Caco-2 (cell line): ENCODE measurements around the gene SRSF2. TPM values are rescaled to one million over a fixed set of nuclear protein-coding genes. Genes with fewer than 3 reads are reported as not detected.
A peak's percentile ranks its signal among the peaks of the same experiment; 100 is the strongest.

Experiments
- BruUV-seq: library from RNA; stranded (reverse); fragments of 400-500 nt; replicated peaks from 2 replicates; lab custom pipeline; 2021; lab: Mats Ljungman, UMichigan
- CTCF ChIA-PET: fragments of 300-600 bp; sonication (Branson Sonifier 250); formaldehyde crosslinking; loops from one replicate; lab custom pipeline; 2022; ENCODE audit warnings: antibody characterized with exemption; lab: Charles Lee
- POLR2A ChIA-PET: fragments of 300-600 bp; sonication (Branson Sonifier 250); formaldehyde crosslinking; loops from one replicate; lab custom pipeline; 2022; ENCODE audit warnings: antibody characterized with exemption; lab: Charles Lee
- DNase-seq, 2 experiments: peaks; one replicate each; pipeline versions ENCODE4 v3.0.0 to v3.0.0-alpha.2; 2020 to 2022
- H3K27me3 ChIP-seq: replicated peaks from 2 replicates; pipeline ENCODE4 v1.6.0; 2011; ENCODE audit warnings: low read length; ENCODE audit not compliant: control insufficient read depth, insufficient read depth
- H3K36me3 ChIP-seq: 2 replicates; pipeline ENCODE4 v1.5.1; 2011; ENCODE audit warnings: low read length; ENCODE audit not compliant: control insufficient read depth, insufficient read depth
- H3K4me1 ChIP-seq: fragments of 250-450 bp; sonication (Bioruptor Pico); 2 replicates; pipeline ENCODE4 v1.5.1; 2020; ENCODE audit warnings: mild to moderate bottlenecking
- H3K4me3 ChIP-seq: 2 replicates; pipeline ENCODE4 v1.5.1; 2011; ENCODE audit warnings: low read depth, mild to moderate bottlenecking, control low read depth, low read length
- H3K9me3 ChIP-seq: fragments of 250-450 bp; sonication (Bioruptor Pico); 2 replicates; pipeline ENCODE4 v1.5.1; 2020; ENCODE audit warnings: mild to moderate bottlenecking, moderate library complexity
- H3K27ac Mint-ChIP-seq: one replicate; pipeline ENCODE4 v1.8.0; 2022; ENCODE audit warnings: mixed read lengths; ENCODE audit not compliant: unreplicated experiment
- H3K27me3 Mint-ChIP-seq: one replicate; pipeline ENCODE4 v1.8.0; 2022; ENCODE audit warnings: mixed read lengths; ENCODE audit not compliant: insufficient read depth, unreplicated experiment
- H3K36me3 Mint-ChIP-seq: one replicate; pipeline ENCODE4 v1.8.0; 2022; ENCODE audit warnings: mild to moderate bottlenecking, mixed read lengths; ENCODE audit not compliant: insufficient read depth, unreplicated experiment
- H3K4me1 Mint-ChIP-seq: one replicate; pipeline ENCODE4 v1.8.0; 2022; ENCODE audit warnings: low read depth, mixed read lengths; ENCODE audit not compliant: unreplicated experiment
- H3K4me3 Mint-ChIP-seq: one replicate; pipeline ENCODE4 v1.8.0; 2022; ENCODE audit warnings: mild to moderate bottlenecking, moderate library complexity, mixed read lengths; ENCODE audit not compliant: unreplicated experiment
- H3K9me3 Mint-ChIP-seq: one replicate; pipeline ENCODE4 v1.8.0; 2022; ENCODE audit warnings: mixed read lengths; ENCODE audit not compliant: unreplicated experiment
- intact Hi-C: fragments of 100-400 bp; cut with micrococcal nuclease; formaldehyde crosslinking; loops from one replicate; pipeline ENCODE4 v1.10.0; 2022; ENCODE audit not compliant: unreplicated experiment
- total RNA-seq: library from RNA; stranded (reverse); gene quantifications from 2 replicates; pipeline ENCODE4 v1.2.3, GENCODE V29; 2022
- TF ChIP-seq, protein P1 (sequence below), 2 experiments: fragments of 200-600 bp in 1 of 2; IDR thresholded peaks; 1 replicate in 1 of 2; 2 replicates in 1 of 2; pipeline versions ENCODE4 v1.5.1 to v1.8.0; 2011 to 2022; ENCODE audit warnings: antibody characterized with exemption in 1 of 2, control low read depth in 1 of 2, inconsistent platforms in 1 of 2, low read depth in 1 of 2, low read length in 1 of 2, mild to moderate bottlenecking in 1 of 2, moderate library complexity in 1 of 2; ENCODE audit not compliant: insufficient read depth in 1 of 2, severe bottlenecking in 1 of 2, unreplicated experiment in 1 of 2

The SRSF2 gene
- total RNA-seq, 1 experiment from 2014 or later, result 356 TPM

DNA sequence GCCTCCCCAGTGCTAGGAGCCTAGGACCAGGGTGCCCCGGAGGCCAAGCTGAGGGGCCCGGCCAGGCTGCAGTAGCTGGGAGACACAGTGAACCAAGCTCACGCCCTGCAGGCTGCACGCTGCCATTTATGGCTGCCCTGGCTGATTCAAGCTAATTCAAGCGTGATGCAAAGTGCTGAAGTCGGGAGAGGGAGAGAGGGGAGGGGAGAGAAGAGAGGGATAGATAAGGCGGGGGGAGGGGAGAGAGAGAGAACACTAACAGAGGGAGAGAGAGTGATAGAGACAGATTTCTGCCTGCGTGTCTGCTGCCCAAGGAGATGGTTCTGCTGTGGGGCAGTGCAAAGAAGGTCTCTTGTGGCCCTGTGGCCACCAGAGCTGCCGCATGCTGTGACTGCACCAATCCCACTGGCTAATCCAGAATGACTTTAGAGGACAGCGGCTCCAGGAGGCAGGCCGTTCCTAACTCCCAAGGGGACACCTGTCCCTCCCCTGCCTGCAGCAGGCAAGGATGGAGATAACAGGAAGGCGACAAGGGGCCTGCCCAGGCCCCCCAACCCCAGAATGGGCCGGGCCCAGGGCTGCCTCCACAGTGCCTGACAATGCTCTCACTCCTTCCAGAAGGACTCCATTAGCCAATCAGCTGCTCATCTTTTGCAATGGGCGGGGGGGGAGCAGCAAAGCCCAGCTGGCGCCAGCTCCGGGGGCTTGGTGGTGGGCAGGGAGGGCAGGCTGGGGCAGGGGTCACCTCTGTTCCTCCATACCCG lies 39.2 kb downstream of the SRSF2 start:
- Histone ChIP-seq H3K27me3 (no peaks in the 10 kb centered on the region), H3K4me3 (no peak overlapping the region), H3K36me3 (no peaks in the 10 kb centered on the region), H3K9me3 (no peaks in the 10 kb centered on the region), H3K4me1 (peaks cover 24% of the 10 kb centered on the region)
- H3K4me1 Mint-ChIP-seq, result peaks cover 33% of the 10 kb centered on the region
- ChIA-PET POLR2A (interaction anchor here (0.6 kb wide), 1 partner anchor 10 kb away, joined by 3 read pairs; no protein-coding TSS in a partner anchor), CTCF (interaction anchor here (0.6 to 1.2 kb wide), 3 partner anchors 11 to 108 kb away, joined by 3 to 8 read pairs (median 3); no protein-coding TSS in a partner anchor)
- TF ChIP-seq, protein P1, sequence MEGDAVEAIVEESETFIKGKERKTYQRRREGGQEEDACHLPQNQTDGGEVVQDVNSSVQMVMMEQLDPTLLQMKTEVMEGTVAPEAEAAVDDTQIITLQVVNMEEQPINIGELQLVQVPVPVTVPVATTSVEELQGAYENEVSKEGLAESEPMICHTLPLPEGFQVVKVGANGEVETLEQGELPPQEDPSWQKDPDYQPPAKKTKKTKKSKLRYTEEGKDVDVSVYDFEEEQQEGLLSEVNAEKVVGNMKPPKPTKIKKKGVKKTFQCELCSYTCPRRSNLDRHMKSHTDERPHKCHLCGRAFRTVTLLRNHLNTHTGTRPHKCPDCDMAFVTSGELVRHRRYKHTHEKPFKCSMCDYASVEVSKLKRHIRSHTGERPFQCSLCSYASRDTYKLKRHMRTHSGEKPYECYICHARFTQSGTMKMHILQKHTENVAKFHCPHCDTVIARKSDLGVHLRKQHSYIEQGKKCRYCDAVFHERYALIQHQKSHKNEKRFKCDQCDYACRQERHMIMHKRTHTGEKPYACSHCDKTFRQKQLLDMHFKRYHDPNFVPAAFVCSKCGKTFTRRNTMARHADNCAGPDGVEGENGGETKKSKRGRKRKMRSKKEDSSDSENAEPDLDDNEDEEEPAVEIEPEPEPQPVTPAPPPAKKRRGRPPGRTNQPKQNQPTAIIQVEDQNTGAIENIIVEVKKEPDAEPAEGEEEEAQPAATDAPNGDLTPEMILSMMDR (IDR thresholded peaks at IDR 0.05; ENCODE audit: insufficient read depth in 1 of 2, low read depth in 1 of 2, low read length in 1 of 2, severe bottlenecking in 1 of 2, unreplicated experiment in 1 of 2), result no peak
- H3K27ac Mint-ChIP-seq, result no peak overlapping the region
- H3K4me3 Mint-ChIP-seq, result no peak overlapping the region
- BruUV-seq, result no TSS peak
- peaks cover 20% of the 10 kb centered on the region for H3K36me3 Mint-ChIP-seq
- no peaks in the 10 kb centered on the region for H3K9me3 Mint-ChIP-seq
- peak in 1 of 2 experiments; percentile 52 for DNase-seq
- intact Hi-C loops, result no loop called here
- no peaks in the 10 kb centered on the region for H3K27me3 Mint-ChIP-seq

- POLR2A ChIA-PET, result interaction anchor here (0.6 kb wide), 1 partner anchor 11 kb away, joined by 3 read pairs; no protein-coding TSS in a partner anchor
- Histone ChIP-seq H3K36me3 (no peaks in the 10 kb centered on the region), H3K4me3 (no peak overlapping the region), H3K9me3 (no peaks in the 10 kb centered on the region), H3K27me3 (no peaks in the 10 kb centered on the region), H3K4me1 (peaks cover 19% of the 10 kb centered on the region)
- CTCF ChIA-PET, result interaction anchor here (0.6 to 1.2 kb wide), 3 partner anchors 11 to 107 kb away, joined by 3 to 8 read pairs (median 3); no protein-coding TSS in a partner anchor
- Mint-ChIP-seq H3K4me3 (no peak overlapping the region), H3K9me3 (no peaks in the 10 kb centered on the region), H3K36me3 (peaks cover 20% of the 10 kb centered on the region), H3K27me3 (no peaks in the 10 kb centered on the region), H3K27ac (no peak overlapping the region), H3K4me1 (peaks cover 31% of the 10 kb centered on the region)
- BruUV-seq, result no TSS peak
- DNase-seq, result no peak
- TF ChIP-seq, protein P1 (IDR thresholded peaks at IDR 0.05; ENCODE audit: insufficient read depth in 1 of 2, low read depth in 1 of 2, low read length in 1 of 2, severe bottlenecking in 1 of 2, unreplicated experiment in 1 of 2), result no peak
- intact Hi-C loops, result no loop called here
Observed at GRCh38 chr17:76696763-76697701, 40.1 kb downstream of the SRSF2 start.
